Smooth muscle cell (in vitro differentiated cells): ENCODE data around the gene C16orf87. TPM values are rescaled to one million over a fixed set of nuclear protein-coding genes. Genes with fewer than 3 reads are reported as not detected.
A peak's percentile ranks its signal among the peaks of the same experiment; 100 is the strongest.

Experiments used
- DNase-seq: peaks from one replicate; lab custom pipeline; 2025; ENCODE audit not compliant: unreplicated experiment; lab: John Stamatoyannopoulos, UW
- H2AFZ ChIP-seq: fragments of 200-600 bp; sonication (generic); 2 replicates; pipeline ENCODE4 v1.6.0; 2016; ENCODE audit warnings: antibody characterized with exemption, low read depth, mild to moderate bottlenecking
- H3F3A ChIP-seq: fragments of 200-600 bp; sonication (generic); 2 replicates; pipeline ENCODE4 v1.6.0; 2017; ENCODE audit warnings: antibody characterized with exemption, low read depth
- H3K27ac ChIP-seq: fragments of 200-600 bp; sonication (generic); 2 replicates; pipeline ENCODE4 v1.5.1; 2016; ENCODE audit warnings: low read depth, mild to moderate bottlenecking
- H3K27me3 ChIP-seq: fragments of 200-600 bp; sonication (generic); 2 replicates; pipeline ENCODE4 v1.6.1; 2016; ENCODE audit warnings: low read depth, mild to moderate bottlenecking
- H3K36me3 ChIP-seq: fragments of 200-600 bp; sonication (generic); 2 replicates; pipeline ENCODE4 v1.5.1; 2016; ENCODE audit warnings: low read depth
- H3K4me1 ChIP-seq: fragments of 200-600 bp; sonication (generic); 2 replicates; pipeline ENCODE4 v1.5.1; 2016; ENCODE audit warnings: low read depth
- H3K4me2 ChIP-seq: fragments of 200-600 bp; sonication (generic); 2 replicates; pipeline ENCODE4 v1.6.0; 2016; ENCODE audit warnings: mild to moderate bottlenecking
- H3K4me3 ChIP-seq: fragments of 200-600 bp; sonication (generic); 2 replicates; pipeline ENCODE4 v1.5.1; 2016; ENCODE audit warnings: mild to moderate bottlenecking
- H3K79me2 ChIP-seq: fragments of 200-600 bp; sonication (generic); 2 replicates; pipeline ENCODE4 v1.6.0; 2016; ENCODE audit warnings: low read depth, mild to moderate bottlenecking
- H3K9ac ChIP-seq: fragments of 200-600 bp; sonication (generic); 2 replicates; pipeline ENCODE4 v1.6.0; 2016; ENCODE audit warnings: low read depth
- H3K9me3 ChIP-seq: fragments of 200-600 bp; sonication (generic); replicated peaks from 2 replicates; pipeline ENCODE4 v1.5.1; 2016; ENCODE audit warnings: low read depth
- H4K20me1 ChIP-seq: fragments of 200-600 bp; sonication (generic); 2 replicates; pipeline ENCODE4 v1.6.0; 2016; ENCODE audit warnings: low read depth
- CTCF ChIP-seq: fragments of 200-600 bp; sonication (generic); IDR thresholded peaks from 2 replicates; pipeline ENCODE4 v1.5.1; 2017; ENCODE audit warnings: borderline replicate concordance, mild to moderate bottlenecking, antibody characterized with exemption; ENCODE audit not compliant: insufficient read depth, poor library complexity, severe bottlenecking
- WGBS: methylation state at CpG from one replicate; pipeline ENCODE4 v1.1.7; 2016; ENCODE audit warnings: low lambda C conversion rate; 5-methylcytosine and 5-hydroxymethylcytosine counted together
- polyA plus RNA-seq: library from polyadenylated mRNA; unstranded; fragments of >200 nt; fragmentation: Nextera tagmentation; extraction: Ambion mirVana; gene quantifications from 2 replicates; pipeline ENCODE4 v1.2.1, GENCODE V29; 2016
- total RNA-seq: library from RNA; depleted of rRNA; stranded (reverse); fragments of >200 nt; gene quantifications from 2 replicates; pipeline ENCODE4 v1.2.3, GENCODE V29; 2014

The C16orf87 gene
- total and polyA plus RNA-seq, 2 experiments from 2014 or later: 19.6 to 21.5 TPM

- Histone ChIP-seq H4K20me1 (no peaks in the 10 kb centered on the region), H3K27me3 (no peaks in the 10 kb centered on the region), H3K4me2 (no peak overlapping the region), H3K4me1 (no peaks in the 10 kb centered on the region), H3K36me3 (peaks cover 12% of the 10 kb centered on the region), H3K79me2 (peaks cover 4% of the 10 kb centered on the region), H3K27ac (no peak overlapping the region), H3K4me3 (no peak overlapping the region), H3K9me3 (peaks cover 5% of the 10 kb centered on the region), H3K9ac (no peak overlapping the region), H3F3A (no peaks in the 10 kb centered on the region), H2AFZ (no peak overlapping the region)
- no peak for TF ChIP-seq CTCF
- WGBS: 96% methylated on average over 1 of the region's 1 CpG
- DNase-seq: no peak
These were observed 34.2 kb downstream of the C16orf87 start for GRCh38 chr16:46796764-46797269.

GRCh38 chr16:46793841-46794240, 37.1 kb downstream of the C16orf87 start:
- H3F3A ChIP-seq: no peaks in the 10 kb centered on the region
- H2AFZ ChIP-seq: no peak overlapping the region
- H3K27ac ChIP-seq: no peak overlapping the region
- H3K4me3 ChIP-seq: no peak overlapping the region
- H3K9ac ChIP-seq: no peak overlapping the region
- no peak overlapping the region for H3K4me2 ChIP-seq
- H4K20me1 ChIP-seq: no peaks in the 10 kb centered on the region
- WGBS: 100% methylated on average over 1 of the region's 1 CpG
- H3K4me1 ChIP-seq: no peaks in the 10 kb centered on the region
- peaks cover 12% of the 10 kb centered on the region for H3K36me3 ChIP-seq
- no peaks in the 10 kb centered on the region for H3K79me2 ChIP-seq
- no peaks in the 10 kb centered on the region for H3K27me3 ChIP-seq
- TF ChIP-seq CTCF: no peak
- DNase-seq: no peak
- peaks cover 5% of the 10 kb centered on the region for H3K9me3 ChIP-seq

- Histone ChIP-seq H3K4me1 (no peaks in the 10 kb centered on the region), H4K20me1 (no peaks in the 10 kb centered on the region), H3K9ac (peak overlapping the region; percentile 75), H3K79me2 (no peaks in the 10 kb centered on the region), H2AFZ (peak overlapping the region; percentile 86), H3K27ac (peak overlapping the region; percentile 50), H3F3A (no peaks in the 10 kb centered on the region), H3K9me3 (peaks cover 5% of the 10 kb centered on the region), H3K4me2 (peak overlapping the region; percentile 86), H3K36me3 (peaks cover 4% of the 10 kb centered on the region), H3K4me3 (peak overlapping the region; percentile 69), H3K27me3 (no peaks in the 10 kb centered on the region)
- TF ChIP-seq CTCF: no peak
- 84% methylated on average over 8 of the region's 8 CpGs for WGBS
- no peak for DNase-seq
These were observed 40.2 kb downstream of the C16orf87 start for GRCh38 chr16:46790599-46791270.
